ENCODE data around the gene CST9L.

GRCh38 chr20:23569570-23569969 lies 1.3 kb upstream of the CST9L start:
- TF ChIP-seq CTCF (conservative IDR thresholded peaks at IDR 0.05; ENCODE audit: low read depth, low read length) (no peak), EZH2 (IDR thresholded peaks at IDR 0.05; ENCODE audit: borderline replicate concordance, low read depth, low read length, poor library complexity, severe bottlenecking) (no peak)
